Stimulated activated CD4-positive, alpha-beta T cell treated with anti-CD3 and anti-CD28 coated beads, Interleukin-4, amount 100 ng/mL, for 24 hours (primary cell): ENCODE results near the gene PSORS1C1.
A peak's percentile ranks its signal among the peaks of the same experiment; 100 is the strongest.

Experiments
- DNase-seq: peaks from one replicate; pipeline ENCODE4 v3.0.0-alpha.2; 2020

Gene PSORS1C1

DNA sequence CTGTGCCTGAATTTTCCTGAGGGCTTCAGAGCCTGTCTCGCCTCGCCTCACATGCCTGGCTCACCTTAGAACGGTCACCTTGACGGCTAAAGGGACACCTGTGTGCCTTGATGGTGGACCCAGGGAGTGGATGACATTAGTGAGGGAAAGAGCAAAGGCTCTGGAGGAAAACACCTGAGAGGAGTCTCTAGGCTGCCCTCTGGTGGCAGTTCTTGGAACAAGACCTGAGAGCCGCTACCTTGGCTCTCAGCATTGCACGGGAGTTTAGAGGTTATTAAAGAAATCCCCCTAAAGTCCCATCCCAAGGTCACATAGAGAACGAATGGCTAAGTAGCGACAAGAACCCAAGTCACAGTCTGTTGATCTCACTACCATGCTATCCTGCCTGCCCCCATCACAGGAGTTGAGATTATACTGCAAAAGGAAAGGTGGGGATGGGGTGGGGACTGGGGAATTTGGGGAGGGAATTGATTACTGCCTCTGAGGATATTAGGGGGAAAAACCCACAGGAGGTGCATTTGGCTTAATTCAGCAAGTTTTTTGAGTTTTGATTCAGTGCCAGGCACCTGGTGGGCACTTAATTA, 13.6 kb downstream of the PSORS1C1 start:
- peak; percentile 81 for DNase-seq

DNA sequence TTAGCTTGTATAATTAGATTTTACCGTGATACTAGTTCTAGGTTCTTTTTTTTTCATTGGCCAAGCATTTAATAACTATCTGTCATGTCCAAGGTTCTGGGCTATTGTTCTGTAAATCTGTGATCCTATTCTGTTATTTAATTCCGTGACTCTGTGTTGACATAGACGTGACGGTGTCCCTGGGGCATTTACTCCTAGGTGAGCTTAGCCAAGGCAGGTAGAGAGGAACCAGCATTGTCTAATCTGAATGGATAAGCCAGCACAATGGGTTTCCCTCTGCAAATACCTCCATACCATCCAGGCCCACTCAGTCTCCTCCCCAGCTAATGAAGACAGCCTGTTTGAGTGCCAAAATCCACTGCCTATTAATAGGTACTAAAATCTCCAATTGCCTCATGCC, 14.5 kb downstream of the PSORS1C1 start:
- DNase-seq, result no peak

DNA sequence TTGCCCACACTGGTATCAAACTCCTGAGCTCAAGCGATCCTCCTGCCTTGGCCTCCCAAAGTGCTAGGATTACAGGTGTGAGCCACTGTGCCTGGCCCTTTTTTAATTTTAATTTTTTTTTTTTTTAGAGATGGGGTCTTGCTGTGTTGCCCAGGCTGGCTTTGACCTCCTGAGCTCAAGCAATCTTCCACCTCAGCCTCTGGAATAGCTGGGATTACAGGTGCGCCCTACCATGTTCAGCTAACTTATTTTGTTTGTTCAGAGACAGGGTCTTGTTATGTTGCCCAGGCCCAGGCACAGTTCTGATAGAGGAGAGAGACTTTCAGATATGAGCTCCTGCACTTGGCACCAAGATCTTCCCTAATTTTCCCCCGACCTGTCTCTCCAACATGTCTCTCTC, 16.2 kb downstream of the PSORS1C1 start:
- no peak for DNase-seq

DNA sequence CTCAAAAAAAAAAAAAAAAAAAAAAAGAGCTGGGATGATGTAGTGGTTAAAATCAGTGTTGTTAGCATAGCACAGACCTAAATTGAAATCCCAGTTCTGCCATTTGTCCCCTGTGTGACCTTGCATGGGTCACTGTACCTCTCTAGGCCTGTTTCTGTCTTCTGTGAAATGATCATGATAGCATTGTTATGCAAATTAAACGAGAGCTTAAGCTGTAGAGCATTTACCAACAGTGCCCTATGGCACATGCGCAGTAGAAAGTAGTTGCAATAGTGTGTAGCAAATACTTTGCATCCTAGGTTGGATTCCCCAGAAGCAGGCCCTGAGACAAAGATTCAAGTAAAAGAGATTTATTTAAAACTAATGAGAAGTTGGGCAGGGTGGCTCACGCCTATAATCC, 17.0 kb downstream of the PSORS1C1 start:
- no peak for DNase-seq

DNA sequence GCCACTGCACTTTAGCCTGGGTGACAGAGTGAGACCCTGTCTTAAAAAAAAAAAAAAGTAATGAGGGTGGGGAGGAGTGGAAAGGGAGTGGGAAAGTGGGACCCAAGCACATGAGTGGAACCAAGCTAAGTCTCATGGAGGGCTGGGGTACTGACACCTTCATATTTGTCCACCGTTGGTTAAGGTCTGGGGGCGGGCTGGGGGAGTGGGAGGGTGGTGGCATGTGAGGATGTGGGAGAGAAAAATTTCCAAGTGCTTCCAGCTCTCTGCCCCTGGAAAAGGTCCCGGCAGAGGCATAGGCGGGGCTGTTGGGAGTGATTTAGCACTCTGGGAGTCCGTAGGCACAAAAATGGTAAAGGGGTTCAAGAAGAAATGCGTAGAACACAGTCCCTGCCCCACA, 18.2 kb downstream of the PSORS1C1 start:
- no peak for DNase-seq

DNA sequence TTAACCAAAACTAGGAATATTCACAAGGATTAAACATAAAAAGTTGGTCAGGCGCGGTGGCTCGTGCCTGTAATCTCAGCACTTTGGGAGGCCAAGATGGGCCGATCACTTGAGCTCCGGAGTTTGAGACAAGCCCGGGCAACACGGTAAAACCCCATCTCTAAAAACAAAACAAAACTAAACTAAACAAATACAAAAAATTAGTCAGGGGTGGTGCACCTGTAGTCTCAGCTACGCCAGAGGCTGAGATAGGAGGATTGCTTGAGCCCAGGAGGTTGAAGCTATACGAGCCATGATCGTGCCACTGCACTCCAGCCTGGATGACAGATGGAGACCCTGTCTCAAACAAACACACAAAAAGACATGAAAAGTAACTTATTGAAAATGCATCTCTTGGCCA, 21.1 kb downstream of the PSORS1C1 start:
- DNase-seq, result no peak

DNA sequence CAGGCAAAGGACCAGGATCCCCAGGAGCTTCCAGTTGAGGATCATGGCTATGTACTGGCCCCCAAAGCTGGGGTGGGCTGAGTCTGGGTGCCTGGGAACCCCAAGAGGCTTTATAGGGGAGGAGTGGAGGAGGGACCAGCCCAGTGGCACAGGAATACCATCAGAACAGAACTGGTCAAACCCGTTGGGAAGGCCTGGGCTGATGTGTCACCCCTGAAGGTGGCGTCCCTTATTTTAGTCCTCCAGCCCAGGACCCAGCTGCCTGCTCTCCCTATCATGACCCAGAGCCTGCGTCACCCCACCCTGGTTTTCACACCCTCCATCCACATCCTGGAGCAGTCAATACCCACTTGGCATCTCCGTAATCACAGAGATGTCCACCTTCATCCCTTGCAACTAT, 24.4 kb downstream of the PSORS1C1 start, which contains the start of gene PSORS1C2:
Gene PSORS1C2, minus strand, starts transcription at position 85 of the 400 bp plus-strand sequence. Its CDS starts 40 bp downstream, at position 45.
- no peak for DNase-seq

DNA sequence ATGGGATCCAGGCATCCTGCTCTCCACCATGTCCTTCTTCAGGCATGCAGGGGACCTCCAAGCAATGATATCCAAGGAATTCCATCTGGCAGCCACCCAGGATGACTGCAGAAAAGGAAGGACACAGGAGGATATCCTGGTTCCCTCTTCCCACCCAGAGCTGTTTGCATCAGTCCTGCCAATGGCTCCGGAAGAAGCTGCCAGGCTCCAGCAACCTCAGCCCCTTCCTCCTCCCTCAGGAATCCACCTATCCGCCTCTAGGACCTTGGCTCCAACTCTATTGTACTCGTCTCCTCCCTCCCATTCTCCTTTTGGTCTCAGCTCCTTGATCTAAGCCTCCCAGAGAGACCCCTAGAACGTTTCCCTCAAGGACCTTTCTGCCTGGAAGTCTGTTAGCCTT, 25.0 kb downstream of the PSORS1C1 start:
- no peak for DNase-seq

DNA sequence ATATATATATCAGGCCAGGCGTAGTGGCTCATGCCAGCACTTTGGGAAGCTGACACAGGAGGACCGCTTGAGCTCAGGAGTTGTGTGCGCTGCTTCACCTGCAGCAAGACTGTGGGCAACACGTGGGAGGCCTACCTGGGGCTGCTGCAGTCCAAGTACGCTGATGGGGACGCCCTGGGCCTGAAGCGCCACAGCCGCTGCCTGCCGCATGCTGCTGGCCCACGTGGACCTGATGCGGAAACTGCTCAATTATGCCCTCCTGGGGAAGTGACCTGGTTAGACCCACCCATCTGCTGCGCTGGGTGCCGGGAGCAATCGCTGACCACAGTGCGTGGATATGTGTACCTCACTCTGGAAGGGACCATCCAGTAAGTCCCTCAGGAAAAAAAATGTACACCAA, 26.0 kb downstream of the PSORS1C1 start:
- no peak for DNase-seq

DNA sequence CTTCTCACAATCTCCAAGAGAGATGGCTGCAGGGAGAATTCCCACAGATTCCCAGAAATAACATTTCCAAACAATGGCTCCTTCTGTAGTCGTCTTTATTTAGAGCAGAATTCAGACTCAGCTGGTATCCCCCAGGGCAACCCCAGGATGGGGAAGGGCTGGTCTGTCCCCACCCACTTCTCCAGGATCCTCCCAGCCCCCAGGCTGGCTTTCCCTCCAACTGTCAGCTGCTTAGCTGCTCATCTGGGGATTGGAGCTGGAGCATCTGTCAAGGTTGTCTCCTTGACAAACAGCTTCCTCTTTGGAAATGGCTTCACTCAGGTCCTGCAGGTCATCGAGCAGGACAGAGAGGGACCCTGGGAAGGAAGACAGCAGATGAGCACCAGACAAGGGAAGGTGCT, 27.8 kb downstream of the PSORS1C1 start:
- DNase-seq, result no peak

DNA sequence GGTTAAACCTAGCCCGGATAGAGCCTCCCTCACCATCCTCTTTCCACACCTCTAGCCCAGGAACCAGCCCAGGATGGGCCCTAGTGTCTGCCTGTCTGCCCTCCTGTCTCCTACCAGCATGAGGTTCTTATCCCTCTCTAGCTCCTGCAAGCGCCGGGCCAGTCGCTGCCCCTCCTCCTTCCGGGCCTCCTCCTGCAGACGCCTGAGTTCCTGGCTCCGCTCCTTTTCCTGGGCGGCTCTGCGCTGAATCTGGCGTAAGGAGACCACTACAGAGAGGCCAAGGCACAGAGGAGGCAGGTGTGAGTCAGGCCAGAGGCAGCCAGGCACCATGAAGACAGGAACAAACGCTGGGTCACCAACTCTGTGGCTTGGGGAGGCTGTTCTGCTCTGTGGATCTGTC, 28.5 kb downstream of the PSORS1C1 start:
- DNase-seq, result no peak

DNA sequence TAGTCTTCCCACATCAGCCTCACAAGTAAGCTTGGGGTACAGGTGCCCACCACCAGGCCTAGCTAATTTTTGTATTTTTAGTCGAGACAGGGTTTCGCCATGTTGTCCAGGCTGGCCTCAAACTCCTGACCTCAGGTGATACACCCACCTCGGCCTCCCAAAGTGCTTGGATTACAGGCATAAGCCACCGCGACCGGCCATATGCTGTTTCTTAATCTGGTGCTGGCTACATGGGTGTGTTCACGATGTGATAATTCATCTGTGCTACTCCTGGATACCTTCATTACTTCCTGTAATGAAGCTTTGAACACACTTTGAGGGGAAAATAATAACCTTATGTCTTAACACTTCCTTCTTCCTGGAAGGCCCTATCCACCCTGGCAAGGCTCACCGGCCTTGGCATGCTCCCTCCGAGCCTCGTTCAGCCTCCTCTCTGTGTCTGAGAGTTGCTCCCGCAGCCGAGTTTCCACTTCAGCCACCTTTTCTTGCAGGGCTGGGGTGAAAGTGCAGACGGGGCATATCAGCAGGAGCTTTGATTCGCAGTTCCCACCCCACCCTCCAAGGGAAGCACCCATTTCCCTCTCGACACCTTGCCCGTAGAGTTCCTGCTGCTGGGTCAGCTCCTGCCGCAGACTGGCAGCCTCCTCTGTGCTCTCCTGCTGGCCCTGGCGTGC, 29.8 kb downstream of the PSORS1C1 start:
- DNase-seq, result no peak

DNA sequence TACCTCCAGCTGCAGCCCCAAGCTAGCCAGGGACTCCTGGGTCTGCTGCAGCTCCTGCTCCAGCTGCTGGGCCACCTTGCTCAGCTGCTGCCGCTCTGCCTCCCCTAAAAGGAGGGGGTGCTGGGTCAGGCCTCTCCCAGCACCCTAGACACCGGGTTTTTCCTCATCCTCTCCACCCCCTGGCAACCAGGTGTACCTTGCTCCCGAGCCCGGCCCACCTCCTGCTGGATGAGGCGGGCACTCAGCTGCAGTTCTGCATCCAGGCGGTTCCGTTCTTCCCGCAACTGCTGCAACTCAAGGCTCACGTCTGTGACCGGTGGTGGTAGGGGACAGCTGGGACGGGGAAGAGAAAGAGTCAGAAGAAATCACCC, 30.4 kb downstream of the PSORS1C1 start:
- DNase-seq, result no peak

DNA sequence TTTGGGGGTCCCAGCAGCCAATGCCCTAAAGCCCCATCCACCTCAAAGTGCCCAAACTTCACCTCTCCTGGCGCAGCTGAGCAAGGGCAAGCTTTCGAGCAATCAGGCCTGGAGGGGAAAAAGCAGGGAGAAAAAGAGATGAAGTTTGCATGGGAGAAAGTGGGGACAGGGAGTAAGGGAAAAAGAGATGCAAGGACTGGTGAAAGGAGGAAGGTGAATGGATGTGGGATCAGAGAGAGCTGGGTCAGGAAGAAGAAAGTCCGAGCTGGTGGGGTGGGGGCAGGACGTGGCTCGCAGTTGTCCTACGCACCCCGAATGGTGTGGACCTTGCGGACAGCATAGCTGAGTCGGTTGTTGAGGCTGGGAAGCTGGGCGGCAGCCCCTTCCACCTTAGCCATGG, 30.8 kb downstream of the PSORS1C1 start:
- no peak for DNase-seq

DNA sequence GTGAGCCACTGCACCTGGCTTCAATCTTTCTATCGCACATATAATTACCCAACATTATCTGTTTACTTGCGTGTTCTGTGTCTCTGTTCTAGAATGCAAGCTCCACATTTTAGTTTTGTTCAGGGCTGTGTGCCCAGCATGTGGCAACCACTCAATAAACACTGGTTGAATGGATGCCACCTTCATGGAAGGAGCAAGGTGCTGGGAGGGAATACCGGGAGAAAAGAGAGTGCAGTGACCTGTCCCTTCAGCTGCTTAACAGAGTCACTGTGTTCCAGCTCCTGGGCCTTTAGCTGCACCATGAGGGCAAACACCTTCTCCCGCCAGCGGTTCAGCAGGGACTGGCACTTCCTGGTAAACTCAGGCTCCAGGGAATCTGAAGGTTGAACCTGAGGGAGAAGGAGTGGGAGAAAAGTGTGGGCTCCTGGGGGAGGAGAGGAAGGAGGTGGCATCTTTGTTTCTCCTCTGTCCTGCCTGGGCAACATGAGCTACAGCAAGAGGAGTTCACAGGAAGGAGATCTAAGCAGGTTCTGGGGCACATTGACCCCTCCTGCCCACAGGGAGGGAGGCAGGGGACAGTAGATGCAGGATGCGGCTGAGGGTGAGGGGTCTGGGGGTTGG, 35.3 kb downstream of the PSORS1C1 start:
- DNase-seq, result no peak

DNA sequence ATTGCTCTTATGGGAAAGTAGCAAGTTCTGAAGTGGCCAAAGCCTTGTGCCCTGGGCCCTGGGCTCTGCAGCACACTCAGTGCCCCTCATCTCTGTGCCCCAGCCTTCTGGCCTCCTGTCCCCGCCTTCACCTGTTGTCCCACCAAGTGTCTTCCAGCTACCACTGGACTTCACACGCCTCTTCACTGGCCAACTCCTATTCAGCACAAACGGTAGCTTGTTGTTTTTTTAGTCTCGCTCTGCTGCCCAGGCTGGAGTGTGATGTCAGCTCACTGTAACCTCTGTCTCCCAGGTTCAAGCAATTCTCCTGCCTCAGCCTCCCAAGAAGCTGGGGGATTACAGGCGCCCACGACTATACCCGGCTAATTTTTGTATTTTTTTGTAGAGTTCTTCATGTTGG, 38.2 kb downstream of the PSORS1C1 start:
- no peak for DNase-seq

DNA sequence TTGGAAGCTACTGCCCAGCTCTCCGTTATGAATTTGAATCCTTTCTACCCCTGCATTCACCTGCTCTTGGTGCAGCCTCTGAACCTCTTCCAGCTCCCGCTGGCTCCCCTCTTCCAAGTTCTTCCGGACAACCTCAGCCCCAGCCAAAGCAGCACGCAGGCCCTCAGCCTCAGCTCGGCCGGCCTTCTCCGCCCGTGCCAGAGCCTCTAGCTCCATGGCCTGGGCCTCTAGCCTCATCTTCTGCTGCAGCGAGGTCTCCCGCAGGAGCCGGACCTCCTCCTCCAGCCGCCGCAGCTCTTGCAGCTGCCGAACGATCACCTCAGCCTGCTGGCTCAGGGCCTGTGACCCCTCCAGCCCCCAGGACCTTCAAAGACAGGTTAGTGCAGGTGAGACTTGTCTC, 39.8 kb downstream of the PSORS1C1 start:
- DNase-seq, result no peak

DNA sequence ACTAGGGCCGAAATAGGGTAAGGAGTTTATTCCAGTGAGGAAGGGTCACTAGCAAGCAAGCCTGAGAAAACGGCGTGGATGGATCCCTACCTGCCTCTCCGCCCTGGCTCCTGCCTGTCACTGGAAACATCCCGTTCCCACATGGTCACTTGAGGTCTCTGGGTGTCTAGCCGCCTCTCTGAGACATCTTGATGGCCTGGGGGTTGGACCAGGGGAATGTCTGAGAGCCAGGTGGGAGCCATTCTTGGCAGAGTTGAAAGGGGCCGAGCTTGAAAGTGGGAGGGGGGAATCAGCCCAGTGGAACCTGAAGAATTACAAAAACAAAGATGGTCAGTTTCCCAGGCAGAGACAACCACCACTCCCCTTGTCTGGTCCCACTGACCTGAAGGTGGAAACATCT, 42.0 kb downstream of the PSORS1C1 start:
- DNase-seq, result no peak

DNA sequence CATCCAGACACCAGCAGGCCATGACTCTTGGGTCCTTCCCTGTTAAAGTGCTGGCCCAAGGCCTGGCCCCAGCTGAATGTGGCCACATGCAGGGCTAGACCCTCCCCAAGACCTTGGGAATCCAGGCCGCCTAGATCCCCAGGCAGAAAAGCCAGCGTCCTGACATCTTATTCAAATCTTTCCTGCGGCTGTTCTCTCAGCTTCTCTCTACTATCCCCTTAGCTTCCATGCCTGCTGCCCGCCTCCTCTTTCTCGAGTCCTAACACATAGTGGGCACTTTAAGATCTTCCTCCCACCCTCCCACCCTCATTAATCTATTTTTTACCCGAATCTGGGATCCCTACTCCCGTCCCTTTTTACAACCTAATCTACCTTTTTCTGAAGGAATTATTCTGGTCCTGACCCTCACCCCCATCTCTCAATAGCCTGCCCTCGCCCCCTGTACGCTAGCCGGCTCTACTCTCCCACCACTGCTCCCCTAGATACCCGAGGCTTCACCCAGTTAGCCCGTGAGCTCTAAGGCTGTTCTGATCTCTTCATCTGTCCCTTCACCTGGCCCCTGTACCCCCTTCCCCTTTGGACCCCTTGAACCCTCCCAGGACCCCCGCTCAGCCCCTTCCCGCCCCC, 43.0 kb downstream of the PSORS1C1 start, which contains the start of gene CCHCR1:
Gene CCHCR1, minus strand, starts transcription at position 290 of the 627 bp plus-strand sequence. Its CDS starts 202 bp downstream, at position 88.
- DNase-seq, result no peak

DNA sequence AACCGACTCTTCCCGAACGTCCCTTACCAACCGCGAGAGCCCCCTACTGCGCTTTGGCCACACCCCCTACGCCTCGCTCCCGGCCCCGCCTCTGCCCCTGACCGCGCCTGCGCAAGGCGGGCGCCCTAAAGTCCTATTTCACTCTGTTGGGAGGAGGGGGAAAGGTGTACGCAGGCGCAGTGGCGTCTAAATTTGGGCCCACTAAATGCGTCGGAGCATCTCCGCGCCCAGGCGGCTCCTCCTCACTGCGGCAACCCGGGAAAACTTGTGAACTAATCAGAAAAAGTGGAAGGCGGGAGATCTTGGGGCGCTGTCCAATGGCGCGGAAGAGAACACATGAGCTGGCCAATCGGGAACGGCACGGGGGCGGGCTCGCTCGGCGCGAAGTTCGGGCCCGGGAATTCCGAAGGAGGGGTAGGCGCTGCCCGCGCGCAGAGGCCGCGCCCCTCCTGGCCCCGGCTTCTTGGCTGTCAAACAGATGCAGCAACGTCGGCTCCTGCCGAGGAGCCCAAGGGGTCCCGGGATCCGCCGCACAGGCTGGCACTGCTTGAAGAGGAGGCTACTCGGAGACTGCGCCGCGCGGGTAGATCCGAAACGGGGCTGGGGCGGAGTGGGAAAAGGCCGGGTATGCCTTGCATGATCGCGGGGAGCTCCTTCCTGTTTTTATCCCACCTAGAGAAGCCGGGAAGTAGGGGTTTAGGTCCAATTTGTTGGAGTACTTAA, 43.7 kb downstream of the PSORS1C1 start, which contains the start of gene TCF19:
Gene TCF19, plus strand, starts transcription at position 450 of the 723 bp plus-strand sequence. CDS start 881 bp downstream, outside the sequence.
- DNase-seq, result peak; percentile 100

DNA sequence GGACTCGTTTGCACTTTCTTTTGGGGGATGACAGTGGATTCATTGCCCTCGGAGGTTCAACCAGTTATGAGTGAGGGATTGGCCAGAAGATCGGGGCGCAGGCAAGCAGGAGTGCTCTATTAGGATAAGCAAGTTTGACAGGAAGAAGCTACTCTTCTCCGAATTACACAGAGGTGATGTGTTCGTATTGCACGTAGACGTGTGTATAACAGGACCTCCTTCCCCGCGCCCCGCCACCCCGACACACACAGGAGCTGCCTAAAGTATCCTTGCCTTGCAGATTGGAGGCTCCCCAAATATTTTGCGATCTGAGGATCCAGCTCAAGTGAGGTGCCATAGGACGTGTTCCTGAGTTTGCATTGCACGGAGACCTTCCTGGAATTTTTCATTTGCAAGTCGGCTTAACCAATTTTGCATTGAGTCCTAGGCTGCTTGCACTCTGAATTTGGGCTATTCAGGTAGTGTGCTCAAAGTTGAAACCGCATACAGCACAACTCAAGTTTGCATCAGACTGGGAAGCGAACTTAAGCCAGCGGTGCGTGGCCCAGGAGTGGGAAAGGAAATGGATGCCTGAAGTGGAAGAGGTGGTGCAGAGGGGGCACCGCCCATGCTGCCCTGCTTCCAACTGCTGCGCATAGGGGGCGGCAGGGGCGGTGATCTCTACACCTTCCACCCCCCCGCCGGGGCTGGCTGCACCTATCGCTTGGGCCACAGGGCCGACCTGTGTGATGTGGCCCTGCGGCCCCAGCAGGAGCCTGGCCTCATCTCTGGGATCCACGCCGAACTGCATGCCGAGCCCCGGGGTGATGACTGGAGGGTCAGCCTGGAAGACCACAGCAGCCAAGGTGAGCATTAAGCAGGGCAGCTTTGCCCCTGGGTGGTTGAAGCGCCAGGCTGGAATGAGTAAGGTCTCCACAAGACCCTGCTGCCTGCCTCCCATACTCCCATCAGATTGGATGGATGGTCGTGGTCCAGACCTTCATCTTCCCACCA, 44.6 kb downstream of the PSORS1C1 start:
- DNase-seq, result peak; percentile 32
